Posterior cingulate gyrus (tissue), 11 donors: ENCODE data around the gene TMPRSS11A.

Experiments used
- DNase-seq, 10 donors: peaks; one replicate each; pipeline versions ENCODE4 v3.0.0 to v3.0.0-alpha.2; 2020 to 2021; ENCODE audit warnings: mixed read lengths in 3 of 10
- intact Hi-C: fragments of 100-400 bp; cut with DNase I; formaldehyde crosslinking; loops from one replicate; pipeline ENCODE4 v1.15.1; 2023

The TMPRSS11A gene

GRCh38 chr4:67877086-67877485 lies 86.2 kb downstream of the TMPRSS11A start:
- intact Hi-C loops: no loop called here

GRCh38 chr4:67874986-67875385 lies 88.3 kb downstream of the TMPRSS11A start:
- intact Hi-C loops: no loop called here

More at GRCh38 chr4:67877086-67877485, 86.2 kb downstream of the TMPRSS11A start:
- DNase-seq: no peak

GRCh38 chr4:67873116-67873515 lies 90.2 kb downstream of the TMPRSS11A start:
- intact Hi-C loops: loop anchor here (2.0 kb wide), 1 partner anchor 302 kb away; no protein-coding TSS in a partner anchor
- no peak for DNase-seq

More at GRCh38 chr4:67874986-67875385, 88.3 kb downstream of the TMPRSS11A start:
- no peak for DNase-seq

GRCh38 chr4:67871867-67872266 lies 91.4 kb downstream of the TMPRSS11A start:
- no peak for DNase-seq
- intact Hi-C loops: loop anchor here (2.0 kb wide), 1 partner anchor 303 kb away; no protein-coding TSS in a partner anchor

GRCh38 chr4:67869580-67870190 lies 93.6 kb downstream of the TMPRSS11A start:
- no peak for DNase-seq
- intact Hi-C loops: no loop called here

- DNase-seq: no peak
- intact Hi-C loops: no loop called here
Measured at GRCh38 chr4:67861513-67861912, 101.8 kb downstream of the TMPRSS11A start.
